ENCODE results near the gene TPSB2. TPM values are rescaled to one million over a fixed set of nuclear protein-coding genes. Genes with fewer than 3 reads are reported as not detected.
"Not testable (repeated sequence)": the region's sequence is repeated elsewhere in the genome, so short reads cannot be mapped to it uniquely, and the experiment has no call there.

Gene TPSB2
- polyA plus RNA-seq = 10 to 100 TPM in 1 of 2 donors, 1 to 10 TPM in 1; 5.7 to 37.8 TPM

DNA sequence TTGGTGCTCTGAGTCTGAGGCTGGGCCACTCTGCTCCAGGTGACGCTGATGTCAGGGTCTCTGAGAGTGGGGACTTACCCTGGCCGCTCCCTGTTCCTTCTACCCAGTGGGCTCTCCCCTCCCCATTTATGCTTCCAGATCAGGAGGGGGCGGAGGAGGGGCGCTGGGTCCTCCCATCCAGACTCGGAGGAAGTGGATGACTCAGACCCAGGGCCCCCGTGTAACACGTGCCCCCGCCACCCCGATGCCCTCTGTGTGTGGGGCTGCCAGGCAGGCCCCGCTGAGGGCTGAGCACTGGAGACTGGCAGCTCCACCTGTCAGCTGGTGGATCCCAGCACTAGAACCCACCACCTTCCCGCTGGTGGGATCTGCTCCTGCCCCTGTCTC is at the start of gene TPSB2:
Gene TPSB2, minus strand, starts transcription at position 101 of the 387 bp plus-strand sequence. CDS start 233 bp downstream, outside the sequence.
- not testable (repeated sequence) for H3K4me3 ChIP-seq (ENCODE audit: low read depth in 1 of 2, low read length in 2 of 2); H3K9me3 ChIP-seq (ENCODE audit: control insufficient read depth in 2 of 2, insufficient read depth in 1 of 2, low read depth in 1 of 2, low read length in 1 of 2); H3K27ac ChIP-seq (ENCODE audit: low read depth in 2 of 2, low read length in 1 of 2); H3K36me3 ChIP-seq (ENCODE audit: control insufficient read depth in 2 of 2, insufficient read depth in 2 of 2, low read length in 1 of 2); H3K27me3 ChIP-seq (ENCODE audit: control insufficient read depth in 1 of 2, insufficient read depth in 2 of 2, low read length in 2 of 2); H3K4me1 ChIP-seq (ENCODE audit: control insufficient read depth in 2 of 2, insufficient read depth in 2 of 2, low read length in 1 of 2)
- whole genome bisulfite sequencing, 2 donors = 67% methylated on average over 5 of the region's 11 CpGs; no CpG with 5 or more reads in 1 of the 2 donors

DNA sequence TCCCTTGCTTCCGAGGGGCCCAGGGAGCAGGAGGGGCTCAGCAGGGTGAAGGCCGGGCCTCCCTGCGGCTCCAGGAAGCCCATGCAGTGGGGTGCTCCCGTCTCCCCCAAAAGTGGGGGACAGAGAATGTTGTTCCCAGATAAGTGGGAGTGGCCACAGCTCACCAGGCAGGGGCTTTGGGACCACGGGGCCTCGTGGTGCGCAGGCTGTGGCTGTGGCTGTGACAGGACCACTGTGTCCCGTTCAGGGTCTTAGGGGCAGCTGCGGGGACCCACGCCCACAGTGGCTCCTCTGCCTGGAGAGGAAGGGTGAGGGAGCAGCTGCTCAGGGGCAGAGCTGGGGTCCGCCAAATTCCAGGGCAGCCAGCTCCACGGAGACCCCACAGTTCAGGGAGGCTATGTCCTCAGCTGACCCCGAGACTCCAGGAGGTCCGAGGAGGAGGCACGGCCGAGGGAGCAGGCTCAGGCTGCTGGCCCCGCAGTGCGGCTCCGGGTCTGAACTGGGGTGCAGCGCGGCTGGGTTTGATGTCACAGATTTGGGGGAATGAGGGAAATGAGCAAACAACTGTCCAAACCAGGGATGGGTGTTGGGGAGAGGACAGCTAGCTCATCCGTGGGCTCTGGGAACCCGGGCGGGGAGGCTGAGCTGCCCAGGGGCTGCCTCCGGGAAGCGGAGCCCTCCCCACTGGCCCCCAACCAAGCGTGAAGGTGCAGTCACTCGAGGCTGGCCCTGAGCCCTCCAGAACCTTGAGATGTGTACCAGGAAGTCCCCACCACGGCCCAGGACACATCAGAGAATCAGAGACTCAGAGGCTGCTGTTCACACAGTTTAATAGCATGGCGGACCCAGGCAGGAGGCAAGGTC is 49.3 kb upstream of the TPSB2 start:
- Histone ChIP-seq H3K9me3 (ENCODE audit: control insufficient read depth in 2 of 2, insufficient read depth in 1 of 2, low read depth in 1 of 2, low read length in 1 of 2) (no peaks in the 10 kb centered on the region), H3K27ac (ENCODE audit: low read depth in 2 of 2, low read length in 1 of 2) (no peak overlapping the region), H3K27me3 (ENCODE audit: control insufficient read depth in 1 of 2, insufficient read depth in 2 of 2, low read length in 2 of 2) (no peaks in the 10 kb centered on the region), H3K4me3 (ENCODE audit: low read depth in 1 of 2, low read length in 2 of 2) (no peak overlapping the region), H3K4me1 (ENCODE audit: control insufficient read depth in 2 of 2, insufficient read depth in 2 of 2, low read length in 1 of 2) (no peaks in the 10 kb centered on the region), H3K36me3 (ENCODE audit: control insufficient read depth in 2 of 2, insufficient read depth in 2 of 2, low read length in 1 of 2) (no peaks in the 10 kb centered on the region)
- WGBS, 2 donors = 73% methylated on average over 29 to 30 of the region's 30 CpGs

DNA sequence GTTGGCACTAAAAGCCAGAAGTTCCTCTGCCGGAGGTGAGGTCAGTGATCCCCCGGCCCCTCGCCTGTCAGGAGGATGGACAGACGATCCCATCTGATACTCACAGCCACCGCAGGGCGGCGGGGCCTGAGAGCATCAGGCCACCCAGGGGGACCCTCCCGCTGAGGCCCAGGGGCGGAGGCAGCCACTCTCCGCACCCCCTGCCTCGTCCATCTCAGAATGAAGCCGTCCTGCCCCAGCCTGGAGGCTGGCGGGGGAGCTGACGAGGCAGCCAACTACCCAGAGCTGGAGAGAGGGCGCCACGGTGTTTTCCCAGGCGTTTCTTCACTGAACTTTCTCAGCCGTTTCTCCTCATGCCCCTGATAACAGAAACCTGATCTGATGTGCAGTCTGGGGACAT is 48.5 kb upstream of the TPSB2 start:
- no peak overlapping the region for H3K27ac ChIP-seq (ENCODE audit: low read depth in 2 of 2, low read length in 1 of 2)
- H3K27me3 ChIP-seq (ENCODE audit: control insufficient read depth in 1 of 2, insufficient read depth in 2 of 2, low read length in 2 of 2) = peaks cover 0 to 3% of the 10 kb centered on the region in 2 donors
- H3K9me3 ChIP-seq (ENCODE audit: control insufficient read depth in 2 of 2, insufficient read depth in 1 of 2, low read depth in 1 of 2, low read length in 1 of 2) = no peaks in the 10 kb centered on the region
- no peaks in the 10 kb centered on the region for H3K4me1 ChIP-seq (ENCODE audit: control insufficient read depth in 2 of 2, insufficient read depth in 2 of 2, low read length in 1 of 2)
- H3K4me3 ChIP-seq (ENCODE audit: low read depth in 1 of 2, low read length in 2 of 2) = no peak overlapping the region
- WGBS, 2 donors = 11 to 13% methylated on average over 18 of the region's 18 CpGs
- no peaks in the 10 kb centered on the region for H3K36me3 ChIP-seq (ENCODE audit: control insufficient read depth in 2 of 2, insufficient read depth in 2 of 2, low read length in 1 of 2)

DNA sequence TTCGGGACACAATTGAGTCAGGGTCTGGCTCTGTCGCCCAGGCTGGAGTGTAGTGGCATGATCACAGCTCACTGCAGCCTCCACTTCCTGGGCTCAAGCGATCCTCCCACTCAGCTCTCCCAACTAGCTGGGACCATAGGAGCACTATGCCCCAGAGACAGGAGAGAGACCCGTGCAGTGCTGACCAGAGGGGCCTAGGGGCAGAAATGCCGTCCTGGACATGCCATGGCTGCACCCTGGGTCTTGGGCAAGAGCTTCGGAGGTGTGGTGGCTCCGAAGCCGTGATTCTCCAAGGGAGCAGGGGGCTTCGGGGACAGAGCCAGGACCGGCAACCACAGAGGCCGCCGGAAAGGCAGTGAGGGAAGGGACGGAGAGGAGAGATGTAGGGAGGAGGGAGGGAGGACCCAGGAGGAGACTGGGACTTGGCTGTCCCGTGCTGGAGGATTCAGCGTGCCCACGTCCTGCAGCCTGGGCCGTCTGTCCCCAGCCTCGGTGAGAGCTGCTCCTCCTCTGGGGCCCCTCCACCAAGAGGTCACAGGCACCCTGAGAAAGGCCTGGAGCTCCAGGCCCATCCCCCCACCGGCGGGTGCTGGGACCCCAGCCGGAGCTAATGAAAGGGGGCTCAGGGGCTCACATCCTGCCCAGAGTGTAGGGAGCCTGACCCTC is 47.8 kb upstream of the TPSB2 start:
- peaks cover 0 to 3% of the 10 kb centered on the region in 2 donors for H3K27me3 ChIP-seq (ENCODE audit: control insufficient read depth in 1 of 2, insufficient read depth in 2 of 2, low read length in 2 of 2)
- WGBS, 2 donors = 35 to 40% methylated on average over 19 to 21 of the region's 21 CpGs
- H3K4me1 ChIP-seq (ENCODE audit: control insufficient read depth in 2 of 2, insufficient read depth in 2 of 2, low read length in 1 of 2) = no peaks in the 10 kb centered on the region
- H3K36me3 ChIP-seq (ENCODE audit: control insufficient read depth in 2 of 2, insufficient read depth in 2 of 2, low read length in 1 of 2) = no peaks in the 10 kb centered on the region
- no peak overlapping the region for H3K4me3 ChIP-seq (ENCODE audit: low read depth in 1 of 2, low read length in 2 of 2)
- H3K9me3 ChIP-seq (ENCODE audit: control insufficient read depth in 2 of 2, insufficient read depth in 1 of 2, low read depth in 1 of 2, low read length in 1 of 2) = no peaks in the 10 kb centered on the region
- no peak overlapping the region for H3K27ac ChIP-seq (ENCODE audit: low read depth in 2 of 2, low read length in 1 of 2)

DNA sequence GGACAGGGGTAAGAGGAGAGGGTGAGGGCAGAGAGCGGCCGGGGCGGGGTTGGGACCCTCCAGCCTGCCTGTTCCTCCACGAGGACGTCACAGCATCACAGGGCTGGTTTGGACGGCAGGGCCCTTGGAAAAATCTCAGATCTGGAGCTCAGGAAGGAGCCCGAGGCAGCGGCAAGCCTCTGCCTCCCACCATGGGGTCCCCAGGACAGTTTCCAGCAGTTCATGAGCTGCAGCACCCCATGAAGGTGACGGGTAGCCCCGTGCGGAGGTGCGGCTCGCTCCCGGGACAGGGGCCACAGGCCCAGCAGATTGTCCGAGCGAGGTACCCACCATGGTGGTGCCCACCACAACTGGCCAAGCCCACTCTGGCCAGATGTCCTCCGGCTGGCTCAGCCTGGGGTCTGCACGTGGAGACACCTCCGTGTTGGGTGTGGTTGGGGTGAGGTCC is 47.2 kb upstream of the TPSB2 start:
- Histone ChIP-seq H3K27me3 (ENCODE audit: control insufficient read depth in 1 of 2, insufficient read depth in 2 of 2, low read length in 2 of 2) (peaks cover 0 to 3% of the 10 kb centered on the region in 2 donors), H3K36me3 (ENCODE audit: control insufficient read depth in 2 of 2, insufficient read depth in 2 of 2, low read length in 1 of 2) (no peaks in the 10 kb centered on the region), H3K9me3 (ENCODE audit: control insufficient read depth in 2 of 2, insufficient read depth in 1 of 2, low read depth in 1 of 2, low read length in 1 of 2) (no peaks in the 10 kb centered on the region), H3K4me3 (ENCODE audit: low read depth in 1 of 2, low read length in 2 of 2) (no peak overlapping the region), H3K4me1 (ENCODE audit: control insufficient read depth in 2 of 2, insufficient read depth in 2 of 2, low read length in 1 of 2) (no peaks in the 10 kb centered on the region), H3K27ac (ENCODE audit: low read depth in 2 of 2, low read length in 1 of 2) (no peak overlapping the region)
- 73 to 74% methylated on average over 19 of the region's 19 CpGs for WGBS, 2 donors

DNA sequence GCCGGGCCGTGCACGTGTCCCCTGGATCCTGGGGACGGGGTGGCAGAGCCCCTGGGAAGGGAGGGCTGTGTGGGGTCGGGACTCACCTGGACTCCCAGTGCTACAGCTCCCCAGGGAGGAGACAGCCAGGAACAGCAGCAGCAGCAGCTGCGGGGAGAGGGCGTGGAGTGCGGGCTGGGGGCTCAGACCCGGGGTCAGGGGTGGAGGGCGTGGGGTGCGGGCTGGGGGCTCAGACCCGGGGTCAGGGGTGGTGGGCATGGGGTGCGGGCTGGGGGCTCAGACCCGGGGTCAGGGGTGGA is 46.5 kb upstream of the TPSB2 start:
- Histone ChIP-seq H3K27ac (ENCODE audit: low read depth in 2 of 2, low read length in 1 of 2) (no peak overlapping the region), H3K4me1 (ENCODE audit: control insufficient read depth in 2 of 2, insufficient read depth in 2 of 2, low read length in 1 of 2) (peaks cover 0 to 2% of the 10 kb centered on the region in 2 donors), H3K36me3 (ENCODE audit: control insufficient read depth in 2 of 2, insufficient read depth in 2 of 2, low read length in 1 of 2) (no peaks in the 10 kb centered on the region), H3K27me3 (ENCODE audit: control insufficient read depth in 1 of 2, insufficient read depth in 2 of 2, low read length in 2 of 2) (peaks cover 0 to 3% of the 10 kb centered on the region in 2 donors), H3K9me3 (ENCODE audit: control insufficient read depth in 2 of 2, insufficient read depth in 1 of 2, low read depth in 1 of 2, low read length in 1 of 2) (no peaks in the 10 kb centered on the region), H3K4me3 (ENCODE audit: low read depth in 1 of 2, low read length in 2 of 2) (no peak overlapping the region)
- 75 to 80% methylated on average over 11 to 14 of the region's 14 CpGs for WGBS, 2 donors

DNA sequence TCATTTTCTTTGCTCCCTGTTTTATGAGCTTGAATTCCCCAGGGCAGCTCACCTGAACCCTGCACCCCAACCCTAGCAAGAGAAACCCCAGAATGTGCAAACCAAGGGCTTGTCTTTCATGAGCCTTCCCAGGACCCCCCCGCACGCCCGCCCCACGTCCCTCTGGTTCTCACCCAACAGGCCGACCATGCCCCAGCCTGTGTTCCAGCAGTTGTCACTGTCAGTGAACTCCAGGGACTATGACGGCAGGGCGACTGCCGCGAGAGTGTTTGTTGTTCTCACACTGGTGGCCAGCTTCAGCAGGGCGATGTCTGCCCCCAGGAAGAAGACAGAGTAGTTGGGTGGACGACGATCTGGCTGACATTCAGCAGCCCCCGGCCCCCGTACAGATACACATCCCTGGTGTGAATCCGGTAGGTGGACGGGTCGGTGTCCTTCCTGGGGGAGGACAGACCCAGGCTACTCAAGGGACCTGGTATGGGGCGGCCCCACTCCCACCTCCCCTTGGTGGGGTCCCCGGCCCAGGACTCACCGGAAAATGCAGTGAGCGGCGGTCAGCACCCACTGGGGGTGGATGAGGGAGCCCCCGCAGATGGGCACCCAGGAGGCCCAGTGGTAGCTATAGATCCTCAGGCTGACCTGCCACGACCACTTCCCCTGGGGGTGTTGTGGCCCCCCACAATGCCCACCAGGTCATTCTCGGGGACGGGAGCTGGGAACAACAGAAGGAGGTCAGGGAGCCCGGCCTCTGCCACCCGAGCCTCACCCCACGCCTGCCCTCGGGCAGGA is 46.0 kb upstream of the TPSB2 start:
- Histone ChIP-seq H3K4me3 (ENCODE audit: low read depth in 1 of 2, low read length in 2 of 2) (no peak overlapping the region), H3K27me3 (ENCODE audit: control insufficient read depth in 1 of 2, insufficient read depth in 2 of 2, low read length in 2 of 2) (peaks cover 0 to 3% of the 10 kb centered on the region in 2 donors)
- 60 to 62% methylated on average over 30 of the region's 30 CpGs for WGBS, 2 donors

DNA sequence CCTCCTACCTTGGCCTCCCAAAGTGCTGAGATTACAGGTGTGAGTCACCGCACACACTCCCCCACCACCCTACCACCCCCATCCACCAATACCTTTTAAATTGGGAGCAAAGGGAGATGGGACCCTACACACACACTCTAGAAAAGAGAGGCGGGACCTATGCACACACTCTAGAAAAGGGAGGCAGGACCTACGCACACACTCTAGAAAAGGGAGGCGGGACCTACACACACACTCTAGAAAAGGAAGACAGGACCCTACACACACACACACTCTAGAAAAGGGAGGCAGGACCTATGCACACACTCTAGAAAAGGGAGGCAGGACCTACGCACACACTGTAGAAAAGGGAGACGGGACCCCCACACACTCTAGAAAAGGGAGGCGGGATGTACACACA is 44.8 kb upstream of the TPSB2 start:
- no peak overlapping the region for H3K27ac ChIP-seq (ENCODE audit: low read depth in 2 of 2, low read length in 1 of 2)
- no peaks in the 10 kb centered on the region for H3K9me3 ChIP-seq (ENCODE audit: control insufficient read depth in 2 of 2, insufficient read depth in 1 of 2, low read depth in 1 of 2, low read length in 1 of 2)
- H3K4me3 ChIP-seq (ENCODE audit: low read depth in 1 of 2, low read length in 2 of 2) = no peak overlapping the region
- peaks cover 0 to 3% of the 10 kb centered on the region in 2 donors for H3K27me3 ChIP-seq (ENCODE audit: control insufficient read depth in 1 of 2, insufficient read depth in 2 of 2, low read length in 2 of 2)
- peaks cover 0 to 2% of the 10 kb centered on the region in 2 donors for H3K4me1 ChIP-seq (ENCODE audit: control insufficient read depth in 2 of 2, insufficient read depth in 2 of 2, low read length in 1 of 2)
- 94 to 98% methylated on average over 7 of the region's 7 CpGs for WGBS, 2 donors
- H3K36me3 ChIP-seq (ENCODE audit: control insufficient read depth in 2 of 2, insufficient read depth in 2 of 2, low read length in 1 of 2) = no peaks in the 10 kb centered on the region

More for the DNA sequence above, 46.0 kb upstream of the TPSB2 start:
- H3K27ac ChIP-seq (ENCODE audit: low read depth in 2 of 2, low read length in 1 of 2) = no peak overlapping the region
- H3K36me3 ChIP-seq (ENCODE audit: control insufficient read depth in 2 of 2, insufficient read depth in 2 of 2, low read length in 1 of 2) = no peaks in the 10 kb centered on the region
- H3K4me1 ChIP-seq (ENCODE audit: control insufficient read depth in 2 of 2, insufficient read depth in 2 of 2, low read length in 1 of 2) = peaks cover 0 to 2% of the 10 kb centered on the region in 2 donors
- no peaks in the 10 kb centered on the region for H3K9me3 ChIP-seq (ENCODE audit: control insufficient read depth in 2 of 2, insufficient read depth in 1 of 2, low read depth in 1 of 2, low read length in 1 of 2)

DNA sequence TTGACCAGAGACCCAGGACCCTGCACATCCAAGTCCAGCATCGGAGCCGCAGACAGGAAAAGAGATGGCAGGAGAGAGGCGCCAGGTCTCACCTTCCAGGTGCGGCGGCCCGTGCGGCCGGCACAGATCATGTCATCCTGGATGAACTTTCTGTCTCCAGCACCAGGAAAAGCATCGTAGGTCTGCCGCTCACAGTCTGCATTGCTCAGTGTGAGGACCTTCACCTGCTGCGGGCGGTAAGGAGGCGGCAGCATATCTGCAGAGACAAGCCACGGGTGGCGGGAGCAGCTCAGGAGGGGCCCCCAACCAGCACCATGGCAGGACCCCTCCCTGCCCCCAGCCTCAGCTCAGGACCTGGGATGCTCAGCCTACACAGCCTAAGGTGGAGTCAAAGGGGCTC is 43.8 kb upstream of the TPSB2 start:
- no peak overlapping the region for H3K4me3 ChIP-seq (ENCODE audit: low read depth in 1 of 2, low read length in 2 of 2)
- H3K4me1 ChIP-seq (ENCODE audit: control insufficient read depth in 2 of 2, insufficient read depth in 2 of 2, low read length in 1 of 2) = peaks cover 0 to 2% of the 10 kb centered on the region in 2 donors
- no peaks in the 10 kb centered on the region for H3K9me3 ChIP-seq (ENCODE audit: control insufficient read depth in 2 of 2, insufficient read depth in 1 of 2, low read depth in 1 of 2, low read length in 1 of 2)
- peaks cover 0 to 3% of the 10 kb centered on the region in 2 donors for H3K27me3 ChIP-seq (ENCODE audit: control insufficient read depth in 1 of 2, insufficient read depth in 2 of 2, low read length in 2 of 2)
- H3K27ac ChIP-seq (ENCODE audit: low read depth in 2 of 2, low read length in 1 of 2) = no peak overlapping the region
- WGBS, 2 donors = 85 to 90% methylated on average over 15 of the region's 15 CpGs
- H3K36me3 ChIP-seq (ENCODE audit: control insufficient read depth in 2 of 2, insufficient read depth in 2 of 2, low read length in 1 of 2) = no peaks in the 10 kb centered on the region

Data from esophagus (tissue), 2 donors.